Osteocyte (in vitro differentiated cells): Measurements from ENCODE around the gene ATP5F1A. TPM values are rescaled to one million over a fixed set of nuclear protein-coding genes. Genes with fewer than 3 reads are reported as not detected.
A peak's percentile ranks its signal among the peaks of the same experiment; 100 is the strongest.

Source experiments
- DNase-seq: peaks from one replicate; pipeline ENCODE4 v3.0.0; 2021; ENCODE audit warnings: mixed read lengths; ENCODE audit not compliant: unreplicated experiment; ENCODE audit errors: extremely low spot score
- H3K27ac Mint-ChIP-seq: one replicate; pipeline ENCODE4 v1.8.0; 2021; ENCODE audit warnings: mild to moderate bottlenecking, mixed read lengths; ENCODE audit not compliant: unreplicated experiment
- H3K27me3 Mint-ChIP-seq: one replicate; pipeline ENCODE4 v1.8.0; 2021; ENCODE audit warnings: mixed read lengths; ENCODE audit not compliant: unreplicated experiment
- H3K36me3 Mint-ChIP-seq: one replicate; pipeline ENCODE4 v1.8.0; 2021; ENCODE audit warnings: mixed read lengths; ENCODE audit not compliant: unreplicated experiment
- H3K4me1 Mint-ChIP-seq: one replicate; pipeline ENCODE4 v1.8.0; 2021; ENCODE audit warnings: mixed read lengths; ENCODE audit not compliant: unreplicated experiment
- H3K4me3 Mint-ChIP-seq: one replicate; pipeline ENCODE4 v1.8.0; 2021; ENCODE audit warnings: mild to moderate bottlenecking, moderate library complexity, mixed read lengths; ENCODE audit not compliant: unreplicated experiment
- H3K9me3 Mint-ChIP-seq: one replicate; pipeline ENCODE4 v1.8.0; 2021; ENCODE audit warnings: mixed read lengths; ENCODE audit not compliant: unreplicated experiment
- total RNA-seq: library from RNA; stranded (reverse); gene quantifications from 2 replicates; pipeline ENCODE4 v1.2.1, GENCODE V29; 2021
- TF ChIP-seq, protein P1 (sequence below): fragments of 200-600 bp; sonication (generic); IDR thresholded peaks from 2 replicates; pipeline ENCODE4 v1.5.0; 2021; ENCODE audit warnings: antibody characterized with exemption, mild to moderate bottlenecking, moderate library complexity

Gene ATP5F1A
- total RNA-seq, 1 donor from 2014 or later: 346 TPM

DNA sequence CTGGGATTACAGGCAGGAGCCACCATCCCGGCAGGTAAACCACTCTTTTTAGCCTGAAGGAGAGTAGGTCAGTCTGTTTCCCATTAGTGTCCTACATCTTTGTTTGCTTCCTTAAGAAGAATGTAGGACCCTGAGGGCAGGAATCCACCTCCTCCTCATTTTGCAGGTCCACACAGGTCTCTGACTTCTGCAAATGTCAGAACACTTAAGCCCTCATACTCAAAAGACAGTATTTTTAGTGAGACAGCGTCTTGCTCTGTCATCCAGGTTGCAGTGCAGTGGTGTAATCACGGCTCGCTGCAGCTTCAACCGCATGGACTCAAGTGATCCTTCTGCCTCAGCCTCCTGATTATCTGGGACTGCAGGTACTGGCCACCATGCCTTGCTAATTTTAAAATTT is 35.3 kb downstream of the ATP5F1A start:
- H3K27me3 Mint-ChIP-seq: no peaks in the 10 kb centered on the region
- no peaks in the 10 kb centered on the region for H3K4me1 Mint-ChIP-seq
- no peak overlapping the region for H3K4me3 Mint-ChIP-seq
- peaks cover 3% of the 10 kb centered on the region for H3K9me3 Mint-ChIP-seq
- no peaks in the 10 kb centered on the region for H3K36me3 Mint-ChIP-seq
- H3K27ac Mint-ChIP-seq: no peak overlapping the region
- TF ChIP-seq, protein P1, sequence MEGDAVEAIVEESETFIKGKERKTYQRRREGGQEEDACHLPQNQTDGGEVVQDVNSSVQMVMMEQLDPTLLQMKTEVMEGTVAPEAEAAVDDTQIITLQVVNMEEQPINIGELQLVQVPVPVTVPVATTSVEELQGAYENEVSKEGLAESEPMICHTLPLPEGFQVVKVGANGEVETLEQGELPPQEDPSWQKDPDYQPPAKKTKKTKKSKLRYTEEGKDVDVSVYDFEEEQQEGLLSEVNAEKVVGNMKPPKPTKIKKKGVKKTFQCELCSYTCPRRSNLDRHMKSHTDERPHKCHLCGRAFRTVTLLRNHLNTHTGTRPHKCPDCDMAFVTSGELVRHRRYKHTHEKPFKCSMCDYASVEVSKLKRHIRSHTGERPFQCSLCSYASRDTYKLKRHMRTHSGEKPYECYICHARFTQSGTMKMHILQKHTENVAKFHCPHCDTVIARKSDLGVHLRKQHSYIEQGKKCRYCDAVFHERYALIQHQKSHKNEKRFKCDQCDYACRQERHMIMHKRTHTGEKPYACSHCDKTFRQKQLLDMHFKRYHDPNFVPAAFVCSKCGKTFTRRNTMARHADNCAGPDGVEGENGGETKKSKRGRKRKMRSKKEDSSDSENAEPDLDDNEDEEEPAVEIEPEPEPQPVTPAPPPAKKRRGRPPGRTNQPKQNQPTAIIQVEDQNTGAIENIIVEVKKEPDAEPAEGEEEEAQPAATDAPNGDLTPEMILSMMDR: no peak
- peak; percentile 68 for DNase-seq

DNA sequence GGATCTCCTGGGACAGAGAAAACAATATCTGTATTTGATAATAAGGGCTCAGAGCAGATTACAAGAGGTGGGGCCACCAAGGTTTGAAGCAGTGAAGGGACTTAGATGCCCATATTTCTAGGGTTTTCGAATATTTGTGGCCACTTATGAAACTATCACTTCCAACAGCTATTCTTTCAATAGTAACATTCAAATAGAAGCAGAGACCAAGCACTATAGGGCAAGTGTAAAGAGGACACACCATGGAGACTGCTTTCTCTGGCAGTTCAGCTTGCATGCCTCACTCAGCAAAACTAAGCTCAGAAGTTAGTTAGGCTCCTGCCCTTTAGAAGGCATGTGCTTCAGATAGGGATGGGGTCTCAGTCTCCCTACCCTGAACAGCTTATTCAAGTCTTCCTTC is 36.3 kb downstream of the ATP5F1A start:
- Mint-ChIP-seq H3K4me3 (no peak overlapping the region), H3K4me1 (no peaks in the 10 kb centered on the region), H3K9me3 (no peaks in the 10 kb centered on the region), H3K36me3 (no peaks in the 10 kb centered on the region), H3K27me3 (no peaks in the 10 kb centered on the region), H3K27ac (no peak overlapping the region)
- TF ChIP-seq, protein P1: no peak
- DNase-seq: peak; percentile 21

DNA sequence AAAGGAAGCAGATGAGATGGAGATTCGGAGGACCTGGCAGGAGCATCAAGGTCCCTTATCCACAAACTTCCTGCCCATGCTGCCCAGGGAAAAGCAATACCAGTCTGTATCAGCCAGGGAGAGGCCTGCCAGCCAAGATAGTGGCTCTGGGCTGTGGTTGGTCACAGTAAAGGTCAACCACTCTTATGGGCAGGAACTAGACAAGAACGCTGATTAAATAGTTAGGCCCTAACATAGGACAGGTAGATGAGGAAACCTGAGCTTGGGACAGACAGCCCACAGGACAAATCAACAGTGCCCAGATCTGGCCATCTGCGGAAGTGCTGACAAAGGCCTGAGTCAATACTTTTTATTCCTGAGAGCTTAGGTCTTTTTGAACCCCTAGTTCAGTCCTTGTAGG is 36.7 kb downstream of the ATP5F1A start:
- Mint-ChIP-seq H3K4me1 (no peaks in the 10 kb centered on the region), H3K27ac (no peak overlapping the region), H3K4me3 (no peak overlapping the region), H3K9me3 (no peaks in the 10 kb centered on the region), H3K36me3 (no peaks in the 10 kb centered on the region), H3K27me3 (no peaks in the 10 kb centered on the region)
- DNase-seq: peak; percentile 42
- TF ChIP-seq, protein P1: no peak

DNA sequence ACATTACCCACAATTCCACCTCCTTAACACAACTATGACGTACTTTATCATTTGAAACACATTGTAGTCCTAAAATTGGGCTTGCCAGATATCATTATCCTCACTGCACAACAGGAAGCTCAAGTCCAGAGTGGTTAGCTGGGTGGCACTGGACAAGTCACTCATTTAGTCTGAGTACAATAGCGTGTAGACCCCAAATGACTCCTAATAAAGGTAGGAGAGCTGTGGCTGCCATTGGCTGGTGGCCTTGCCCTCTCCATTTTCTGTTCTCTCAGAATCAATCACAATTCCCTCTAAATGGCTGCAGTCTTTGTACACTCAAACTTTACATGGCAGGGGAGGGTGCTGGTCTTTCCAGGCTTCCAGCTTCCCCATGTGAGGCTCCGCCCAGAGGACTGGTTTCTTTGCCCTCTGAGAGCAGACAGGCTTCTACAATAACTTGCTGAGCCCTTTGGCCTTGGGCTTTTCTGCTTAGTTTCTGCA is 37.7 kb downstream of the ATP5F1A start:
- Mint-ChIP-seq H3K27me3 (no peaks in the 10 kb centered on the region), H3K4me3 (no peak overlapping the region), H3K9me3 (no peaks in the 10 kb centered on the region), H3K4me1 (no peaks in the 10 kb centered on the region), H3K27ac (no peak overlapping the region), H3K36me3 (no peaks in the 10 kb centered on the region)
- TF ChIP-seq, protein P1: no peak
- DNase-seq: peak; percentile 38

DNA sequence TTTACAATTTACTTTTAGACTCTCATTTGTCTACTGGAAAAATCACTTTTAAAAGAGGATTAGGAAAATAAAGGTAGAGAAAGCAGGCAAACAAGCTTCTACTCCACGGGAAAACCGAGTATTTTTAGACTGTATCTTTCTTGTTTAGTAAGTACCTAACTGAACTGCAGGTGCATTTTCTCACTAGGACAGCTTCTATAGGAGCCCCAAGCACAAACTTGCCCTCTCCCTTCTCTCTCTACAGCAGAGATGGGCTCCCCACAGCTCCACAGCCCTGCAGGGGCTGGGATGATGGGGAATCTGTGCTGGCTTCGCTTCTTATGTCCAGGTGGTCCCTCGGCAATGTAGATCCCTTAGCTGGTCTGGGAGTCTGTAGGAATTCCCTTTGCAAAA is 42.3 kb downstream of the ATP5F1A start:
- TF ChIP-seq, protein P1: no peak
- no peak overlapping the region for H3K4me3 Mint-ChIP-seq
- DNase-seq: no peak
- no peaks in the 10 kb centered on the region for H3K36me3 Mint-ChIP-seq
- H3K4me1 Mint-ChIP-seq: peaks cover 15% of the 10 kb centered on the region
- H3K27ac Mint-ChIP-seq: no peak overlapping the region
- H3K27me3 Mint-ChIP-seq: no peaks in the 10 kb centered on the region
- no peaks in the 10 kb centered on the region for H3K9me3 Mint-ChIP-seq
